Smooth muscle cell of the brain vasculature (primary cell): Measurements from ENCODE around the gene TMEM154.

Experiments
- DNase-seq: peaks from one replicate; pipeline ENCODE4 v3.0.0-alpha.2; 2012; ENCODE audit warnings: low read depth, low spot score

Gene TMEM154, protein sequence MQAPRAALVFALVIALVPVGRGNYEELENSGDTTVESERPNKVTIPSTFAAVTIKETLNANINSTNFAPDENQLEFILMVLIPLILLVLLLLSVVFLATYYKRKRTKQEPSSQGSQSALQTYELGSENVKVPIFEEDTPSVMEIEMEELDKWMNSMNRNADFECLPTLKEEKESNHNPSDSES

GRCh38 chr4:152679414-152680281 is at the start of gene TMEM154:
TMEM154 (minus strand) TSS chr4:152679997; CDS start chr4:152679933, 64 bp downstream.
- DNase-seq = no peak

- DNase-seq = no peak
Observed at GRCh38 chr4:152729466-152729865, 49.7 kb upstream of the TMEM154 start.

DNA sequence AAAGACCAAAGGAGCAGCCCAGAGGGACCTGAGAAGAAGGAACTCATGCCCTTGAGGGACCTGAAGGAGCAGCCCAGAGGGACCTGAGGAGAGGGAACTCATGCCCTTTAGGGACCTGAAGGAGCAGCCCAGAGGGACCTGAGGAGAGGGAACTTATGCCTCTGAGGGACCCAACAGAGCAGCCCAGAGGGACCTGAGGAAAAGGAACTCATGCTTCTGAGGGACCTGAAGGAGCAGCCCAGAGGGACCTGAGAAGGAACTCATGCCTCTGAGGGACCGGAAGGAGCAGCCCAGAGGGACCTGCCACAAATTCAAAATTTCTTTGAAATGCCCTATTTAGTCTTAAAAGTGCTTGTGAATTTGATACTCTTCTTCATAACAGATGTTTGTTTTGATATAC is 48.5 kb upstream of the TMEM154 start:
- DNase-seq = no peak

DNA sequence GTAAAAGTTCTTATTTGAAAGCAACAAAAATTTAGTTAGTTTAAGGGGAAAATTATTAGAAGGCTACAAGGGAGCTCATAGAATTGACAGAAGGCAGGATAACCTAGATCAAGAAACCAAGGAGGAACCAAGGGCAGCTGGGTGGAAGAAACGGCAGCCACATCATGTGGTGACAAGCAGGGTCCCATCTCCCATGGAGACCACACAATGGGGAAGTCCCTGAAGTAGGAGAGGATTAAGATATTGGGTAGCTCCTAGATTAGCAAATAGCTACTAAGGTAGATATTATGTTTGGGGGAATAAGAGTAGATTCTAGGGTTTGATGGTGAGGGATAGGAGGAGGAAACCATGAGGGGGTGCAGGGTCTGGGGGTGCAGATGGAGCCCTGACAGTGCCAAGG is 48.0 kb upstream of the TMEM154 start:
- DNase-seq = no peak

DNA sequence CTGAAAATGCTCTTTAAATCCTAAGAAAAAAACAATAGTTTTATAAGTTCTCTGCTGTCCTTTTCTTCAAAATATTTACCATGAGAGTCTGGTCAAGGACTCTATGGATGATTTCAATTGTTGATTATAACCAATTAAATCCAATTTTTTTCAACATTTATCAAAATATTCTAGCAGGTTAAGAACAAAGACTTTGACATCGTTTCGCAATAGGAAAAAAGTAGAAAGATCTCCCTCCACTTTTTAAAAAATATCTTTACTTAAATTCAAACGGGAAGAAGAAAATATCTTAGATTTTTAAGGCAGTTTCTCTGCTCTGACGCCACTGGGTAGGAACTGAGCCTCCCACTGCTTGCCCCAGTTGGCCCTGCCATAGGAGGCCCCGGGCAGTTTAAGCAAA is 44.7 kb upstream of the TMEM154 start:
- DNase-seq = no peak

GRCh38 chr4:152723236-152723635 is 43.4 kb upstream of the TMEM154 start:
- no peak for DNase-seq

GRCh38 chr4:152719801-152720556 is 40.2 kb upstream of the TMEM154 start:
- no peak for DNase-seq

DNA sequence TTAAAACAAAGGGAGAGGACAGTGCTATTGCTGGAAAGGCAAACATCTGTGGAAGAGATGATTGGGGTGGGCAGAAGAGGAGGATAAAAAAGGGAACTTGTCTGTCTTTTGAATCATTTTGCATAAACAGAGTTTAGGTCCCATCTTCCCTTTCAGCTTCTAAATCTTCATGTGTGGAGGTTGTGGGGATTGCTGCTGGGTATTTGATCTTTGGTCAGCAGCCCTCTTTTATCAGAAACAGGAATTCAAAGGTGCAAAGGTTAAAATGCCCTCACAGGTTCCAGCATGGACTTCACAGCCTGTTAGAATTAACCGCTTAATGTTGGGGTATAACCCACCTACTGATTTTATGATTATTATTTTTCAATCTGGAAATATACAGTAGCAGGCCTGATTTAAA is 39.5 kb upstream of the TMEM154 start:
- no peak for DNase-seq

DNA sequence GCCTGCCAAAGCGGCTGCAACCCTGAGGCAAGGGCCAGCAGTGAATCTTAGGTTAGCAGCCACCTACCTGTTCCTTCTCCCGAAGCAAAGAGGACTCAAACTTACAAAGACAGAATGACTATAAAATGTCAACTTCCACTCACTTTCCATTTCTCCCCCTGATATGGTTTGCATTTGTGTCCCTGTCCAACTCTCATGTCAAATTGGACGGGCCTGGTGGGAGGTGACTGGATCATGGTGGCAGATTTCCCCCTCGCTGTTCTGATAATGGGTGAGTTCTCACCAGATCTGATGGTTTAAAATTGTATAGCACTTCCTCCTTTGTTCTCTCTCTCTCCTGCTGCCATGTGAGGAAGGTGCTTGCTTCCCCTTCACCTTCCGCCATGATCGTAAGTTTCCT is 35.3 kb upstream of the TMEM154 start:
- no peak for DNase-seq

GRCh38 chr4:152713951-152714705 is 34.3 kb upstream of the TMEM154 start:
- no peak for DNase-seq

GRCh38 chr4:152709675-152710438 is 30.1 kb upstream of the TMEM154 start:
- DNase-seq = no peak

DNA sequence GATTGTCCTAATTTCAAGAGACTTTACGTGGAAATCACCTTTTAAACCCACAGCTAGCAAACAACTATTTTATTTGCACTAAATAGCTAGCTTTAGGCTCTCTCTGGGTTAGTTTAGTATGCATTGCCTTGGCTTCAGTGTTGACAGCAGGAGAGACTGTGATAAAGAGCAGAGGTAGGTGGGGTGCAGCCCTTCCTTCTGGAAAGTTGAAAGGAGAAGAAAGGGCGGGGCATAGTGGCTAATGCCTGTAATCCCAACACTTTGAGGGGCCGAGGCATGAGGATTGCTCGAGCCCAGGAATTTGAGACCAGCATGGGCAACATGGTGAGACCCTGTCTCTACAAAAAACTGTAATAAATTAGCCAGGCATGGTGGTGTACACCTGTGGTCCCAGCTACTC is 29.0 kb upstream of the TMEM154 start:
- DNase-seq = no peak

GRCh38 chr4:152708361-152708760 is 28.6 kb upstream of the TMEM154 start:
- no peak for DNase-seq

DNA sequence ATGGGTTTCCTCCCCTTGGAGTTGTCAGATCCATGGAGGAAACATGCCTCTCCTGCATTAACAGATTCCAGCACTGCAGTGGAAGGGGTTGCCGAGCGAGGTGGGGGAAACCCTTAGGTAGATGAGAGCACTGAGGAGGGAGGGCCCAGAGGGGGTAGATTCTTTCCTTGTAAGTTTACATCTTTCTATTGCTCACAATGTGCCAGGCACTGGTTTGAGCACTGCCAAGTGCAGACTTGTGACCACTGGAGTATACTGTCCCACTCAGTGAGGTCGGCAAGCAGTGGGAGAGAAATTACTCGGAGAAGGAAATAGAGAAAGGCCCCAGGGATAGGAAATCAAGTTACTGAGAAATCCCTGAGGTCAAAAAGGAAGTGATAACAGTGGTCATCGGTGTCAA is 27.8 kb upstream of the TMEM154 start:
- no peak for DNase-seq

GRCh38 chr4:152705903-152706302 is 26.1 kb upstream of the TMEM154 start:
- DNase-seq = no peak

- no peak for DNase-seq
Observed at GRCh38 chr4:152704788-152705187, 25.0 kb upstream of the TMEM154 start.

DNA sequence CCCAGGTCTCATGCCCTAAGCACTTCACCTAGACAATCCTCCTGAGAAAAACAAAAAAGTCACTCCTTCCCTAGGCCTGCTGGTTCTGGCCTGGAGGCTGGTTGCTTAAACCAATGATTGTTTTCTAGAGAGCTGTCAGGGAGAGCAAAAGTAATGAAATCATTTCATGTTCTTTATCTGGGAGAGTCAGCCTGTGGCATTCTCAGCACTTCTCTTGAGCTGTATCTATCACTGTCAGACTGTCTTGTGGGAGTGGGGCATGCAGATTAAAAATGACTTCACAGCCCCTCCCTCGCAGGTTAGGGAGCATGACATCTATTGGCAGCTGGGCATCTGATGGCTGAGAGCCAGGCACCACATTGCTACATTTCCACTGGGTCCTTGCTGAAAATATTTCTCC is 20.4 kb upstream of the TMEM154 start:
- DNase-seq = no peak

DNA sequence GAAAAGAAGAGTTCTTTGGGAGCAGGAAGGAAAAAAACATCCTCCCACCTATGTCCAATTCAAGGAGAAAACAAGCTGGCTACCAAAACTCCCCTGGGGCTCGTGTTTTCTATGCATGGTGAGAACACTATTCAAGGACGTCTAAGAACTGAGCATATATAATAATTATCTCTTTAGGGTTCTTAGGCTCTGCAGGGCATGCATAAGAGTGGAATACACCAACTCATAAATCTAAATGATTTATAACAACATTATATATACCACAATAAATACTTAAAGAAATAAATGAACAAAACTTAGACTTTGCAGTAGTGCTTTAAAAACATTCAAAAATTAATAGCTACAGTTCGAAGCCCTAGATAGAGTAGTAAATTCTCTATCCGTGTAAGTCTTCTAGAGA is 19.5 kb upstream of the TMEM154 start:
- DNase-seq = no peak

GRCh38 chr4:152698089-152698499 is 18.3 kb upstream of the TMEM154 start:
- DNase-seq = no peak

DNA sequence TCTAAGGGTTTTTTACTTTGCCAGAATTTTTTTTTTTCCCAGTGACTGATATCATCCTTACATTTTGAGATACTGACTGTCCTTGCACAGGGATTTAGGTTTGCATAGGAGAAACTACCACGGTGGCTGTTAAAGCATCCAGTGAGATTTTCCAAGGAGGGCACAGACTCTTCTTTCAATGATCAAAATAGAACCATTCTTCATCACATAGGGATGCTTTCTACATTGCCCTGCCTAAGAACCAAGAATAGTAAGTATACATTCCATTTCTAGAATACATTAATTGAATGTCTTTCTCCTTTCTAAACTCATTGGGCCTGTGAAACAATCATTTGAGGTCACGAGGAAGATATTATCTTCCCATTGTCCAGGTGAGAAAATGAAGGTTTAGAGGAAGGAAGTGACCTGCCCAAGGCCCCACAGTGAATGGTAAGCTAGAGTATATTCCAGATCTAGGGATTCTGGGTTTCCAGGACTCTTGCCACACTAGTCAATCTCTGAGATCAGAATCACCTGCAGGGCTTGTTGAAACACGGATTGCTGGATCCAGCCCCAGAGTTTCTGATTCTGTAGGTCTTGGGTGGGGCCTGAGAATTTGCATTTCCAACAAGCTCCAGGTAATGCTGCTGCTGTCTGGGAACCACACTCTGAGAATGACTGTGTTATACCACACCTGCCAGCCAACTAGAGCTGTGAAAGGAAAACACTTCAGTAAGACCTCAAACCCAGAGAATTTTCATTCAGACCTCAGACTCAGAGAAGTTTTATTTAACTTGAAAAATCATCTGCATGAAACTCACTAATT is 17.7 kb upstream of the TMEM154 start:
- no peak for DNase-seq
